ENCODE measurements around the gene TSSK2. TPM values are rescaled to one million over a fixed set of nuclear protein-coding genes. Genes with fewer than 3 reads are reported as not detected.

Gene TSSK2
- total and polyA plus RNA-seq, 2 experiments from 2014 or later, result not detected

DNA sequence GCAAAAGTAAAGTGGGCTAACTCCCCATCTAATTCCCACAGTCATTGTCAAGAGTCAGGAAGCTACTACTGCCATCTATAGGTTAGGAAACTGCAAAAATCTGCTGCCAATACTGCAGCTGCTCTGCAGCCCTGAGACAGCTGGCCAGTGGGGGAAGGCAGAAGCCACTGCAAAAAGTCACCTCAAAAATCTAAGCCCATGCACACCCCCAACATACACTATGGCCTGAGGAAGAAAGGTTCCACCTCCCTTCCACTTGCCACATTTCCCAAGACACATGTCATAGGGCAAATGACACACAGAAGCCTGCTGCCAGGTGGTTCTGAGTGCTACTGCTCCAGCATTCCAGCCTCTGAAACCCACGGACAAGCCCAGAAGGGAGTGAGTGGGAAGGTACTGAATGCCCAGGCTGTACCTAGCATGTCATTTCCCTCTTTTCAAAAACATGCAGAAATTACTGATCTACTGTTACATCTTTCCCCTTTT lies 45.8 kb upstream of the TSSK2 start:
- H3K4me3 ChIP-seq, result no peak overlapping the region
- no peaks in the 10 kb centered on the region for H3K27me3 ChIP-seq
- DNase-seq (ENCODE audit: low read depth in 1 of 2, low spot score in 1 of 2), result peak in 1 of 2 donors; percentile 49
- H3K9me3 ChIP-seq (ENCODE audit: low read depth), result no peaks in the 10 kb centered on the region
- no peaks in the 10 kb centered on the region for H3K4me1 ChIP-seq (ENCODE audit: low read depth)
- H3K36me3 ChIP-seq, result peaks cover 2% of the 10 kb centered on the region
- TF ChIP-seq, protein P1, sequence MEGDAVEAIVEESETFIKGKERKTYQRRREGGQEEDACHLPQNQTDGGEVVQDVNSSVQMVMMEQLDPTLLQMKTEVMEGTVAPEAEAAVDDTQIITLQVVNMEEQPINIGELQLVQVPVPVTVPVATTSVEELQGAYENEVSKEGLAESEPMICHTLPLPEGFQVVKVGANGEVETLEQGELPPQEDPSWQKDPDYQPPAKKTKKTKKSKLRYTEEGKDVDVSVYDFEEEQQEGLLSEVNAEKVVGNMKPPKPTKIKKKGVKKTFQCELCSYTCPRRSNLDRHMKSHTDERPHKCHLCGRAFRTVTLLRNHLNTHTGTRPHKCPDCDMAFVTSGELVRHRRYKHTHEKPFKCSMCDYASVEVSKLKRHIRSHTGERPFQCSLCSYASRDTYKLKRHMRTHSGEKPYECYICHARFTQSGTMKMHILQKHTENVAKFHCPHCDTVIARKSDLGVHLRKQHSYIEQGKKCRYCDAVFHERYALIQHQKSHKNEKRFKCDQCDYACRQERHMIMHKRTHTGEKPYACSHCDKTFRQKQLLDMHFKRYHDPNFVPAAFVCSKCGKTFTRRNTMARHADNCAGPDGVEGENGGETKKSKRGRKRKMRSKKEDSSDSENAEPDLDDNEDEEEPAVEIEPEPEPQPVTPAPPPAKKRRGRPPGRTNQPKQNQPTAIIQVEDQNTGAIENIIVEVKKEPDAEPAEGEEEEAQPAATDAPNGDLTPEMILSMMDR (IDR thresholded peaks at IDR 0.05; ENCODE audit: low read depth, low read length), result peak; percentile 60
- no peak overlapping the region for H3K27ac ChIP-seq

DNA sequence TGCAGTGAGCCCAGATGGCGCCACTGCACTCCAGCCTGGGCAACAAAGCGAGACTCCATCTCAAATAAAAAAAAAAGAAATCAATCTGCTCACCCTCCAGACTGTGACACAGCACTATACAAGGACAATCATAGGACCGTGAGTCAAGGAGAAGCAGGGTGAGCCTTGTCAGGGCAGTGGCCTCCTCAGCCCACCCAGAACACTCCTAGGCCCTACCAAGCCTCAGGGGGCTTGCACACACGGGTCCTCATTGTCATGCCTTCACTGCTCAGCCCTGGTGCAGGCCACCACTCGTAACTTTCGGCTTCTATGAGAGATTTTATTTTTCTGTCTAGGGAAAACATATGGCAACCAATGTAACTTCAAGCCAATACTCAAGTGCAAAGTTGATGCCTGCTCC lies 44.7 kb upstream of the TSSK2 start:
- Histone ChIP-seq H3K36me3 (peaks cover 2% of the 10 kb centered on the region), H3K4me1 (ENCODE audit: low read depth) (no peaks in the 10 kb centered on the region), H3K27ac (no peak overlapping the region), H3K4me3 (no peak overlapping the region), H3K9me3 (ENCODE audit: low read depth) (no peaks in the 10 kb centered on the region), H3K27me3 (no peaks in the 10 kb centered on the region)
- TF ChIP-seq, protein P1 (IDR thresholded peaks at IDR 0.05; ENCODE audit: low read depth, low read length), result no peak
- DNase-seq (ENCODE audit: low read depth in 1 of 2, low spot score in 1 of 2), result no peak

GRCh38 chr22:19086896-19087295 lies 44.2 kb upstream of the TSSK2 start:
- H3K36me3 ChIP-seq, result peaks cover 2% of the 10 kb centered on the region
- H3K4me3 ChIP-seq, result no peak overlapping the region
- H3K27ac ChIP-seq, result no peak overlapping the region
- H3K4me1 ChIP-seq (ENCODE audit: low read depth), result no peaks in the 10 kb centered on the region
- DNase-seq (ENCODE audit: low read depth in 1 of 2, low spot score in 1 of 2), result peak in 1 of 2 donors; percentile 44
- TF ChIP-seq, protein P1 (IDR thresholded peaks at IDR 0.05; ENCODE audit: low read depth, low read length), result no peak
- no peaks in the 10 kb centered on the region for H3K27me3 ChIP-seq
- H3K9me3 ChIP-seq (ENCODE audit: low read depth), result no peaks in the 10 kb centered on the region

- no peaks in the 10 kb centered on the region for H3K4me1 ChIP-seq (ENCODE audit: low read depth)
- no peaks in the 10 kb centered on the region for H3K9me3 ChIP-seq (ENCODE audit: low read depth)
- no peak overlapping the region for H3K27ac ChIP-seq
- no peak overlapping the region for H3K4me3 ChIP-seq
- H3K27me3 ChIP-seq, result no peaks in the 10 kb centered on the region
- peaks cover 2% of the 10 kb centered on the region for H3K36me3 ChIP-seq
- DNase-seq (ENCODE audit: low read depth in 1 of 2, low spot score in 1 of 2), result no peak
- TF ChIP-seq, protein P1 (IDR thresholded peaks at IDR 0.05; ENCODE audit: low read depth, low read length), result no peak
These were observed 42.1 kb upstream of the TSSK2 start for GRCh38 chr22:19088866-19089595.

GRCh38 chr22:19090183-19090582 lies 40.9 kb upstream of the TSSK2 start:
- Histone ChIP-seq H3K4me3 (no peak overlapping the region), H3K4me1 (ENCODE audit: low read depth) (no peaks in the 10 kb centered on the region), H3K36me3 (peaks cover 2% of the 10 kb centered on the region), H3K9me3 (ENCODE audit: low read depth) (no peaks in the 10 kb centered on the region), H3K27me3 (no peaks in the 10 kb centered on the region), H3K27ac (no peak overlapping the region)
- TF ChIP-seq, protein P1 (IDR thresholded peaks at IDR 0.05; ENCODE audit: low read depth, low read length), result no peak
- DNase-seq (ENCODE audit: low read depth in 1 of 2, low spot score in 1 of 2), result no peak
